ENCODE data around the gene ABTB2. TPM values are rescaled to one million over a fixed set of nuclear protein-coding genes. Genes with fewer than 3 reads are reported as not detected.

The ABTB2 gene
- polyA plus RNA-seq, 1 donor from 2014 or later = 0.68 TPM

- Histone ChIP-seq H3K4me3 (ENCODE audit: low read length) (no peak overlapping the region), H3K9me3 (ENCODE audit: low read length) (no peaks in the 10 kb centered on the region), H3K4me2 (ENCODE audit: low read length) (no peak overlapping the region), H3F3A (ENCODE audit: insufficient read depth, low read length, poor library complexity, severe bottlenecking) (no peaks in the 10 kb centered on the region), H4K20me1 (ENCODE audit: insufficient read depth) (no peaks in the 10 kb centered on the region), H3K79me2 (replicated peaks; ENCODE audit: insufficient read depth, low read length) (no peaks in the 10 kb centered on the region), H3K36me3 (ENCODE audit: insufficient read depth, low read length) (no peaks in the 10 kb centered on the region), H3K9ac (ENCODE audit: low read length) (no peak overlapping the region), H3K27ac (ENCODE audit: low read length) (no peak overlapping the region), H3K9me2 (ENCODE audit: insufficient read depth, low read length) (no peaks in the 10 kb centered on the region), H2AFZ (ENCODE audit: low read depth, low read length) (no peak overlapping the region), H3K27me3 (ENCODE audit: insufficient read depth, low read depth, low read length) (no peaks in the 10 kb centered on the region)
- TF ChIP-seq EZH2 (IDR thresholded peaks at IDR 0.05; ENCODE audit: borderline replicate concordance, insufficient read depth, low read length, poor library complexity, severe bottlenecking) (no peak), POLR2AphosphoS5 (IDR thresholded peaks at IDR 0.05) (no peak), MXI1 (conservative IDR thresholded peaks at IDR 0.05; ENCODE audit: poor library complexity, severe bottlenecking) (no peak), CTCF (IDR thresholded peaks at IDR 0.05; ENCODE audit: poor library complexity, severe bottlenecking) (no peak), RAD21 (conservative IDR thresholded peaks at IDR 0.05) (no peak), EP300 (conservative IDR thresholded peaks at IDR 0.05; ENCODE audit: poor library complexity, severe bottlenecking) (no peak), TAF1 (IDR thresholded peaks at IDR 0.05; ENCODE audit: low read depth) (no peak), REST (IDR thresholded peaks at IDR 0.05; ENCODE audit: borderline replicate concordance) (no peak), SMC3 (conservative IDR thresholded peaks at IDR 0.05; ENCODE audit: poor library complexity) (no peak)
These were observed 179.5 kb downstream of the ABTB2 start for GRCh38 chr11:34178209-34178821.

GRCh38 chr11:34176751-34177209 lies 181.0 kb downstream of the ABTB2 start:
- Histone ChIP-seq H3K4me2 (ENCODE audit: low read length) (no peak overlapping the region), H3K4me3 (ENCODE audit: low read length) (no peak overlapping the region), H2AFZ (ENCODE audit: low read depth, low read length) (no peak overlapping the region), H4K20me1 (ENCODE audit: insufficient read depth) (no peaks in the 10 kb centered on the region), H3K9ac (ENCODE audit: low read length) (no peak overlapping the region), H3K79me2 (replicated peaks; ENCODE audit: insufficient read depth, low read length) (no peaks in the 10 kb centered on the region), H3K9me2 (ENCODE audit: insufficient read depth, low read length) (no peaks in the 10 kb centered on the region), H3K27me3 (ENCODE audit: insufficient read depth, low read depth, low read length) (no peaks in the 10 kb centered on the region), H3K9me3 (ENCODE audit: low read length) (no peaks in the 10 kb centered on the region), H3F3A (ENCODE audit: insufficient read depth, low read length, poor library complexity, severe bottlenecking) (no peaks in the 10 kb centered on the region), H3K27ac (ENCODE audit: low read length) (no peak overlapping the region), H3K36me3 (ENCODE audit: insufficient read depth, low read length) (no peaks in the 10 kb centered on the region)
- TF ChIP-seq POLR2AphosphoS5 (IDR thresholded peaks at IDR 0.05) (no peak), REST (IDR thresholded peaks at IDR 0.05; ENCODE audit: borderline replicate concordance) (no peak), TAF1 (IDR thresholded peaks at IDR 0.05; ENCODE audit: low read depth) (no peak), RAD21 (conservative IDR thresholded peaks at IDR 0.05) (no peak), EP300 (conservative IDR thresholded peaks at IDR 0.05; ENCODE audit: poor library complexity, severe bottlenecking) (no peak), EZH2 (IDR thresholded peaks at IDR 0.05; ENCODE audit: borderline replicate concordance, insufficient read depth, low read length, poor library complexity, severe bottlenecking) (no peak), MXI1 (conservative IDR thresholded peaks at IDR 0.05; ENCODE audit: poor library complexity, severe bottlenecking) (no peak), SMC3 (conservative IDR thresholded peaks at IDR 0.05; ENCODE audit: poor library complexity) (no peak), CTCF (IDR thresholded peaks at IDR 0.05; ENCODE audit: poor library complexity, severe bottlenecking) (no peak)

Measured in neural cell (in vitro differentiated cells).